Measurements from ENCODE around the gene ALB.

ALB gene

DNA sequence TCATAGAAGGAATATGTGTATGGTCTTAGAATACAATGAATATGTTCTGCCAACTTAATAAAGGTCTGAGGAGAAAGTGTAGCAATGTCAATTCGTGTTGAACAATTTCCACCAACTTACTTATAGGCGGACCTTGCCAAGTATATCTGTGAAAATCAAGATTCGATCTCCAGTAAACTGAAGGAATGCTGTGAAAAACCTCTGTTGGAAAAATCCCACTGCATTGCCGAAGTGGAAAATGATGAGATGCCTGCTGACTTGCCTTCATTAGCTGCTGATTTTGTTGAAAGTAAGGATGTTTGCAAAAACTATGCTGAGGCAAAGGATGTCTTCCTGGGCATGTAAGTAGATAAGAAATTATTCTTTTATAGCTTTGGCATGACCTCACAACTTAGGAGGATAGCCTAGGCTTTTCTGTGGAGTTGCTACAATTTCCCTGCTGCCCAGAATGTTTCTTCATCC is 9.2 kb downstream of the ALB start:
- H3K4me1 ChIP-seq (ENCODE audit: low read depth, poor library complexity, severe bottlenecking): no peaks in the 10 kb centered on the region
- H3K27ac ChIP-seq: no peak overlapping the region
- TF ChIP-seq, protein P1, sequence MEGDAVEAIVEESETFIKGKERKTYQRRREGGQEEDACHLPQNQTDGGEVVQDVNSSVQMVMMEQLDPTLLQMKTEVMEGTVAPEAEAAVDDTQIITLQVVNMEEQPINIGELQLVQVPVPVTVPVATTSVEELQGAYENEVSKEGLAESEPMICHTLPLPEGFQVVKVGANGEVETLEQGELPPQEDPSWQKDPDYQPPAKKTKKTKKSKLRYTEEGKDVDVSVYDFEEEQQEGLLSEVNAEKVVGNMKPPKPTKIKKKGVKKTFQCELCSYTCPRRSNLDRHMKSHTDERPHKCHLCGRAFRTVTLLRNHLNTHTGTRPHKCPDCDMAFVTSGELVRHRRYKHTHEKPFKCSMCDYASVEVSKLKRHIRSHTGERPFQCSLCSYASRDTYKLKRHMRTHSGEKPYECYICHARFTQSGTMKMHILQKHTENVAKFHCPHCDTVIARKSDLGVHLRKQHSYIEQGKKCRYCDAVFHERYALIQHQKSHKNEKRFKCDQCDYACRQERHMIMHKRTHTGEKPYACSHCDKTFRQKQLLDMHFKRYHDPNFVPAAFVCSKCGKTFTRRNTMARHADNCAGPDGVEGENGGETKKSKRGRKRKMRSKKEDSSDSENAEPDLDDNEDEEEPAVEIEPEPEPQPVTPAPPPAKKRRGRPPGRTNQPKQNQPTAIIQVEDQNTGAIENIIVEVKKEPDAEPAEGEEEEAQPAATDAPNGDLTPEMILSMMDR (conservative IDR thresholded peaks at IDR 0.05; ENCODE audit: low read depth, low read length): no peak
- H2AFZ ChIP-seq (ENCODE audit: low read depth): no peak overlapping the region
- H3K36me3 ChIP-seq (ENCODE audit: insufficient read depth): no peaks in the 10 kb centered on the region
- no peak overlapping the region for H3K9ac ChIP-seq
- no peaks in the 10 kb centered on the region for H3K27me3 ChIP-seq (ENCODE audit: insufficient read depth, low read depth)
- H4K20me1 ChIP-seq (ENCODE audit: insufficient read depth): no peaks in the 10 kb centered on the region
- no peaks in the 10 kb centered on the region for H3K79me2 ChIP-seq (ENCODE audit: insufficient read depth, low read depth)
- H3K4me3 ChIP-seq (IDR thresholded peaks at IDR 0.05; ENCODE audit: insufficient read depth, low read depth, low read length): no peak overlapping the region
- H3K4me2 ChIP-seq: no peak overlapping the region

DNA sequence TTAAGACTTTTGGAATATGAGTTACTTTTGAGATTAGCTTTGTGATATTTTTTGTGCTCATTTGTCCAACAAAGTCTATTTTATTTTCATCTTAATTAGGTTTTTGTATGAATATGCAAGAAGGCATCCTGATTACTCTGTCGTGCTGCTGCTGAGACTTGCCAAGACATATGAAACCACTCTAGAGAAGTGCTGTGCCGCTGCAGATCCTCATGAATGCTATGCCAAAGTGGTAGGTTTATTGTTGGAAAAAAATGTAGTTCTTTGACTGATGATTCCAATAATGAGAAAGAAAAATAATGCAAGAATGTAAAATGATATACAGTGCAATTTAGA is 10.8 kb downstream of the ALB start:
- Histone ChIP-seq H3K27ac (no peak overlapping the region), H2AFZ (ENCODE audit: low read depth) (no peak overlapping the region), H3K4me2 (no peak overlapping the region), H3K27me3 (ENCODE audit: insufficient read depth, low read depth) (no peaks in the 10 kb centered on the region), H3K9ac (no peak overlapping the region), H3K4me1 (ENCODE audit: low read depth, poor library complexity, severe bottlenecking) (no peaks in the 10 kb centered on the region), H3K36me3 (ENCODE audit: insufficient read depth) (no peaks in the 10 kb centered on the region), H3K79me2 (ENCODE audit: insufficient read depth, low read depth) (no peaks in the 10 kb centered on the region), H3K4me3 (IDR thresholded peaks at IDR 0.05; ENCODE audit: insufficient read depth, low read depth, low read length) (no peak overlapping the region), H4K20me1 (ENCODE audit: insufficient read depth) (no peaks in the 10 kb centered on the region)
- TF ChIP-seq, protein P1 (conservative IDR thresholded peaks at IDR 0.05; ENCODE audit: low read depth, low read length): no peak

DNA sequence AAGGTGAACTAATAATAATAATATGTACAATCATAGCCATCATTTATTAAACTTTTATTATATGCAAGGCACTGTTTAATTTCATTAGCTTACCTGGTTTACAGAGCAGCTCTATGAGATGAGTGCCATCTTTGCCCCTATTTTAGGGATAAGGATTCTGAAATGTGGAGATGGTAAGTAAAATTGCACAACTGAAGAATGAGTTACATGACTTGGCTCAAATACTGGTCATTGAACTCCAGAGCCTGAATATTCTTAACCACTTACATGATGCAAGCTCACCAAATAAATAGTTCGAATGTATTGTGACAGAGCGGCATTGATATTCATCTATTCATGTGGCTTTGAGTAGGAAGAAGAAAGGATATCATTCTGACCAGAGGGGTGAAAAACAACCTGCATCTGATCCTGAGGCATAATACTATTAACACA is 11.7 kb downstream of the ALB start:
- TF ChIP-seq, protein P1 (conservative IDR thresholded peaks at IDR 0.05; ENCODE audit: low read depth, low read length): no peak
- Histone ChIP-seq H2AFZ (ENCODE audit: low read depth) (no peak overlapping the region), H3K79me2 (ENCODE audit: insufficient read depth, low read depth) (no peaks in the 10 kb centered on the region), H3K4me3 (IDR thresholded peaks at IDR 0.05; ENCODE audit: insufficient read depth, low read depth, low read length) (no peak overlapping the region), H3K4me1 (ENCODE audit: low read depth, poor library complexity, severe bottlenecking) (no peaks in the 10 kb centered on the region), H3K9ac (no peak overlapping the region), H3K27me3 (ENCODE audit: insufficient read depth, low read depth) (no peaks in the 10 kb centered on the region), H3K4me2 (no peak overlapping the region), H3K27ac (no peak overlapping the region), H3K36me3 (ENCODE audit: insufficient read depth) (no peaks in the 10 kb centered on the region), H4K20me1 (ENCODE audit: insufficient read depth) (no peaks in the 10 kb centered on the region)

DNA sequence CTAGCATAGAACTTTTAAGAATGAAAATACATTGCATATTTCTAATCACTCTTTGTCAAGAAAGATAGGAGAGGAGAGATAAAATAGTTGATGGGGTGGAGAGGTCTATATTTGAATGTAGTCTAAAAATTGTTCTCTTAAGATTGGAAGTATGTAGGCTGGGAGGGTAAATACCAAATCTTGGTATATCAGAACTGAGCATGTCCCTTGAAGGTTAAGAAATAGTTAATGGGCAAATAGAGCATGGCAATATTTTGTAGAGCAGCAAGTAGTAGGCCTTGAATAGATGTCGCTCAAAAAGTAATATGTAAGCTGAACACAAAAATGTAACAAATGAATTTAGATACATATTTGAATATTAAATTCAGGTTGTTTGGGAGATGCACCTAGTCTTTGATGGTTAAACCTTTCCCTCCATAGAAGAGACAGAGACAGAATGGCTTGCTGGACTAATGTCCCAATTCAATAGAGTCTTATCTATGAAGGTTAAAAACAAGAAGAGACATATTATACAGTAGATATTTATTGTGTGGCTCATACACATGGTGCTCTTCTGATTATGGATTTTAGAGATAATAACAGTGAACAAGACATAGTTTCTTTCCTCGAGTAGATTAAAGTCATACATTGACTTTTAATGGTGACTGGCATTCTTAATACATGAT is 12.5 kb downstream of the ALB start:
- Histone ChIP-seq H3K36me3 (ENCODE audit: insufficient read depth) (no peaks in the 10 kb centered on the region), H3K27ac (no peak overlapping the region), H2AFZ (ENCODE audit: low read depth) (no peak overlapping the region), H3K27me3 (ENCODE audit: insufficient read depth, low read depth) (no peaks in the 10 kb centered on the region), H3K4me1 (ENCODE audit: low read depth, poor library complexity, severe bottlenecking) (no peaks in the 10 kb centered on the region), H3K9ac (no peak overlapping the region), H3K4me3 (IDR thresholded peaks at IDR 0.05; ENCODE audit: insufficient read depth, low read depth, low read length) (no peak overlapping the region), H3K79me2 (ENCODE audit: insufficient read depth, low read depth) (no peaks in the 10 kb centered on the region), H3K4me2 (no peak overlapping the region), H4K20me1 (ENCODE audit: insufficient read depth) (no peaks in the 10 kb centered on the region)
- TF ChIP-seq, protein P1 (conservative IDR thresholded peaks at IDR 0.05; ENCODE audit: low read depth, low read length): no peak
